ENCODE results near the gene VAV2.
"Not testable (repeated sequence)": the region's sequence is repeated elsewhere in the genome, so short reads cannot be mapped to it uniquely, and the experiment has no call there.

VAV2 gene

GRCh38 chr9:133968428-133968827 lies 23.7 kb downstream of the VAV2 start:
- no peak for DNase-seq (ENCODE audit: low read depth)

GRCh38 chr9:133967024-133967741 lies 24.9 kb downstream of the VAV2 start:
- DNase-seq (ENCODE audit: low read depth): no peak

GRCh38 chr9:133964463-133964862 lies 27.7 kb downstream of the VAV2 start:
- no peak for DNase-seq (ENCODE audit: low read depth)

- no peak for DNase-seq (ENCODE audit: low read depth)
These were observed 29.0 kb downstream of the VAV2 start for GRCh38 chr9:133963166-133963565.

- no peak for DNase-seq (ENCODE audit: low read depth)
These were observed 29.8 kb downstream of the VAV2 start for GRCh38 chr9:133962341-133962740.

GRCh38 chr9:133961226-133962165 lies 30.6 kb downstream of the VAV2 start:
- no peak for DNase-seq (ENCODE audit: low read depth)

GRCh38 chr9:133960568-133961129 lies 31.5 kb downstream of the VAV2 start:
- no peak for DNase-seq (ENCODE audit: low read depth)

- DNase-seq (ENCODE audit: low read depth): no peak
These were observed 32.1 kb downstream of the VAV2 start for GRCh38 chr9:133959966-133960567.

GRCh38 chr9:133959171-133959570 lies 33.0 kb downstream of the VAV2 start:
- no peak for DNase-seq (ENCODE audit: low read depth)

GRCh38 chr9:133958756-133959155 lies 33.4 kb downstream of the VAV2 start:
- DNase-seq (ENCODE audit: low read depth): no peak

GRCh38 chr9:133957772-133958171 lies 34.4 kb downstream of the VAV2 start:
- not testable (repeated sequence) for DNase-seq (ENCODE audit: low read depth)

GRCh38 chr9:133957328-133957727 lies 34.8 kb downstream of the VAV2 start:
- DNase-seq (ENCODE audit: low read depth): no peak

GRCh38 chr9:133956520-133957076 lies 35.5 kb downstream of the VAV2 start:
- DNase-seq (ENCODE audit: low read depth): no peak

GRCh38 chr9:133955821-133956411 lies 36.2 kb downstream of the VAV2 start:
- DNase-seq (ENCODE audit: low read depth): peak; percentile 24

GRCh38 chr9:133954862-133955529 lies 37.1 kb downstream of the VAV2 start:
- peak; percentile 6 for DNase-seq (ENCODE audit: low read depth)

- no peak for DNase-seq (ENCODE audit: low read depth)
These were observed 38.0 kb downstream of the VAV2 start for GRCh38 chr9:133953976-133954709.

GRCh38 chr9:133953621-133953975 lies 38.5 kb downstream of the VAV2 start:
- DNase-seq (ENCODE audit: low read depth): no peak

GRCh38 chr9:133952598-133953550 lies 39.2 kb downstream of the VAV2 start:
- DNase-seq (ENCODE audit: low read depth): no peak

- DNase-seq (ENCODE audit: low read depth): no peak
These were observed 40.9 kb downstream of the VAV2 start for GRCh38 chr9:133951265-133951664.

Measured in activated T-cell treated with anti-CD3 and anti-CD28 coated beads for 1 hour (primary cell).